Measurements from ENCODE around the gene LAMA5. TPM values are rescaled to one million over a fixed set of nuclear protein-coding genes. Genes with fewer than 3 reads are reported as not detected.

Gene LAMA5
- total and polyA plus RNA-seq, 2 of the 8 experiments (the other 6 are each of a cell fraction or from before 2014, with no cell fraction given): 34.4 to 225 TPM

DNA sequence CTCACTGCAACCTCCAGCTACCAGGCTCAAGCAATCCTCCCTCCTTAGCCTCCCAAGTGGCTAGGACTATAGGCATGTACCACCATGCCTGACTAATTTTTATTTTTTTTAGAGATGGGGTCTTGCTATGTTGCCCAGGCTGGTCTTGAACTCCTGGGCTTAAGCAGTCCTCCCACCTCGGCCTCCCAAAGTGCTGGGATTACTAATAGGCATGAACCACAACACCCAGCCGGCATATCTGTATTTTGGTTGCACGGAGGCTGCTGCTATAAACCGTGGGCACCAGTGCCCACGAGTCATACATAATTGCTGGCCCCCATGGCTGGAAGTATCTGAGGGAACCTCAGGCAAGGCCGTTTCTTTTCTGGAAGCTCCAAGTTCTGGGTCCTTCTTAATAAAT, 82.7 kb downstream of the LAMA5 start:
- no peak overlapping the region for H4K5ac ChIP-seq (ENCODE audit: insufficient read length, low read depth, low read length)
- no peaks in the 10 kb centered on the region for H3K79me1 ChIP-seq (ENCODE audit: low read depth, low read length)
- H2BK120ac ChIP-seq (replicated peaks; ENCODE audit: low read depth, low read length): no peak overlapping the region
- no peak overlapping the region for H3K4me3 ChIP-seq (ENCODE audit: extremely low read depth in 1 of 4, insufficient read depth in 2 of 4, low read depth in 3 of 4, low read length in 4 of 4)
- 92% methylated on average over 6 of the region's 6 CpGs; no CpG with 5 or more reads in 1 of the 2 experiments for WGBS, 2 experiments (ENCODE audit: extremely low coverage in 1 of 2, insufficient coverage in 1 of 2, insufficient read length in 1 of 2, insufficient replicate concordance in 2 of 2, low coverage in 1 of 2, low lambda C conversion rate in 2 of 2, missing lambda C conversion rate in 1 of 2)
- no peaks in the 10 kb centered on the region for H3K4me1 ChIP-seq (replicated peaks in 1 of 4; ENCODE audit: control insufficient read depth in 3 of 4, insufficient read depth in 4 of 4, low read length in 3 of 4)
- H3K18ac ChIP-seq (ENCODE audit: extremely low read depth, low read length): no peak overlapping the region
- no peak overlapping the region for H3K4ac ChIP-seq (replicated peaks; ENCODE audit: insufficient read length, low read depth, low read length)
- CTCF ChIA-PET (ENCODE audit: partially characterized antibody): interaction anchor here (1.0 kb wide), 1 partner anchor 12 kb away, joined by 3 read pairs; no protein-coding TSS in a partner anchor
- H3K79me2 ChIP-seq (ENCODE audit: control insufficient read depth in 1 of 2, insufficient read depth in 2 of 2, low read length in 2 of 2): no peaks in the 10 kb centered on the region
- no peak overlapping the region for H2BK20ac ChIP-seq (ENCODE audit: low read length)
- no peak overlapping the region for H2BK15ac ChIP-seq (ENCODE audit: low read length)
- peaks cover 0 to 4% of the 10 kb centered on the region in 2 experiments for H4K20me1 ChIP-seq (replicated peaks in 1 of 2; ENCODE audit: control insufficient read depth in 1 of 2, insufficient read depth in 2 of 2, low read length in 2 of 2)
- H3K9ac ChIP-seq (replicated peaks in 1 of 4; ENCODE audit: extremely low read depth in 1 of 4, low read depth in 3 of 4, low read length in 3 of 4): no peak overlapping the region
- no peak overlapping the region for H2AFZ ChIP-seq (ENCODE audit: low read length)
- H3K27ac ChIP-seq (ENCODE audit: low read depth, low read length): no peak overlapping the region
- no peak overlapping the region for H2BK5ac ChIP-seq (ENCODE audit: low read depth, low read length)
- H3K36me3 ChIP-seq (ENCODE audit: control insufficient read depth in 2 of 4, insufficient read depth in 4 of 4, low read length in 3 of 4): peaks cover 8 to 35% (median 27%) of the 10 kb centered on the region in 4 experiments
- DNase-seq (ENCODE audit: low read depth in 1 of 2, low spot score in 2 of 2): no peak
- no peak for FAIRE-seq
- no peaks in the 10 kb centered on the region for H3K9me3 ChIP-seq (ENCODE audit: insufficient read depth in 2 of 2, low read depth in 1 of 2, low read length in 1 of 2)
- H4K8ac ChIP-seq (ENCODE audit: extremely low read depth, insufficient read depth, low read length): no peak overlapping the region
- no peak overlapping the region for H3K56ac ChIP-seq (replicated peaks; ENCODE audit: insufficient read length, low read depth, low read length)
- no peaks in the 10 kb centered on the region for H3K23me2 ChIP-seq (ENCODE audit: low read depth, low read length)
- POLR2A ChIA-PET (ENCODE audit: partially characterized antibody): interaction anchor here (0.9 to 1.1 kb wide), 2 partner anchors 23 to 29 kb away, joined by 3 read pairs; no protein-coding TSS in a partner anchor
- no peak overlapping the region for H2BK12ac ChIP-seq (ENCODE audit: low read depth, low read length)
- no peak overlapping the region for H3K23ac ChIP-seq (ENCODE audit: insufficient read length)
- H3K14ac ChIP-seq (ENCODE audit: insufficient read length): no peak overlapping the region
- H3K27me3 ChIP-seq (replicated peaks in 1 of 4; ENCODE audit: control insufficient read depth in 3 of 4, extremely low read depth in 1 of 4, insufficient read depth in 3 of 4, low read length in 3 of 4): no peaks in the 10 kb centered on the region
- no peak overlapping the region for H3K4me2 ChIP-seq (ENCODE audit: insufficient read depth in 1 of 2, low read depth in 2 of 2, low read length in 2 of 2)
- no peak overlapping the region for H4K91ac ChIP-seq (replicated peaks; ENCODE audit: insufficient read length, low read length)
- no peak overlapping the region for H2AK5ac ChIP-seq (ENCODE audit: low read depth, low read length)
- TF ChIP-seq POLR2AphosphoS5 (IDR thresholded peaks at IDR 0.05; ENCODE audit: low read depth, low read length): no peak
- no peak for TF ChIP-seq HDAC6 (IDR thresholded peaks at IDR 0.05; ENCODE audit: low read depth, low read length)
- no peak for TF ChIP-seq GABPA (IDR thresholded peaks at IDR 0.05; ENCODE audit: borderline replicate concordance, insufficient read depth, low read length)
- no peak for TF ChIP-seq ZNF274 (IDR thresholded peaks at IDR 0.05; ENCODE audit: borderline replicate concordance, extremely low read depth, low read length)
- no peak for TF ChIP-seq RAD21 (IDR thresholded peaks at IDR 0.05 in 1 of 2, conservative IDR thresholded peaks at IDR 0.05 in 1 of 2; ENCODE audit: low read depth in 2 of 2, low read length in 2 of 2)
- no peak for TF ChIP-seq ASH2L (IDR thresholded peaks at IDR 0.05; ENCODE audit: low read length)
- no peak for TF ChIP-seq SIX5 (IDR thresholded peaks at IDR 0.05; ENCODE audit: low read depth, low read length)
- TF ChIP-seq RNF2 (IDR thresholded peaks at IDR 0.05; ENCODE audit: borderline replicate concordance, low read depth, low read length, missing control alignments, poor library complexity, severe bottlenecking): no peak
- no peak for TF ChIP-seq CBX5 (IDR thresholded peaks at IDR 0.05; ENCODE audit: low read depth, low read length)
- no peak for TF ChIP-seq SIN3A (conservative IDR thresholded peaks at IDR 0.05 in 1 of 2, IDR thresholded peaks at IDR 0.05 in 1 of 2; ENCODE audit: low read depth in 1 of 2, low read length in 2 of 2)
- no peak for TF ChIP-seq CEBPB (IDR thresholded peaks at IDR 0.05; ENCODE audit: low read depth, low read length)
- no peak for TF ChIP-seq SAP30 (IDR thresholded peaks at IDR 0.05; ENCODE audit: insufficient read depth, insufficient replicate concordance, low read length)
- no peak for TF ChIP-seq CHD1 (IDR thresholded peaks at IDR 0.05; ENCODE audit: low read depth, low read length)
- no peak for TF ChIP-seq SRF (IDR thresholded peaks at IDR 0.05; ENCODE audit: low read depth, low read length)

All from H1 (cell line).